Adrenal gland (tissue), 5 donors: Measurements from ENCODE around the gene PYGB.

Source experiments
- CTCF ChIP-seq, 6 experiments: fragments of 450-650 bp in 4 of 6; fragments of 200-600 bp in 2 of 6; sonication (generic) in 1 of 6; IDR thresholded peaks; 1 replicate in 5 of 6; 2 replicates in 1 of 6; pipeline versions ENCODE4 v1.5.1 to v1.8.0; 2016 to 2021; ENCODE audit warnings: antibody characterized with exemption in 6 of 6, mild to moderate bottlenecking in 2 of 6, moderate library complexity in 1 of 6
- POLR2A ChIP-seq, 2 donors: fragments of 450-650 bp; IDR thresholded peaks; one replicate each; pipeline ENCODE4 v1.6.1; 2017; ENCODE audit warnings: antibody characterized with exemption in 2 of 2, mild to moderate bottlenecking in 2 of 2, moderate library complexity in 1 of 2
- donor health status: DM: no; HTN: no; CAD: no.

DNA sequence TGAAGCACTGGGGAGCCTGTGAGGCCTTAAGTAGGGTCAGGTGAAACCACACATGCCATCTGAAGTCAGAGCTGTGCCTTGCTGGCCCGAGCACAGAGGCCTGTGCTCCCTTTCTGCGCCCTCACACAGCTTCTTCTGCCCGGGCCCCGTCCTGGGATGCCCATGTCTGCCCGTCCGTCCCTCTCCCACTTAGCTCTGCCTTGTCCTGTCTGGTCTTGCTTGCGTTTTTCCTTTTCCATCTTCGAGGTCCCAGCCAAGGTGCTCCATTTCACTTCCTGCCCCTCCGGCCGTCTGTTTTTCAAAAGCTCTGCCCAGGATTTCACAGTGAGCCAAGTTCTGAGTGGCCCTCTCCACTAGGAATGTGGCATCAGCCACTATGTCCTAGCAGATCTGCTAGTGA lies 45.6 kb downstream of the PYGB start:
- TF ChIP-seq CTCF (IDR thresholded peaks at IDR 0.05) (no peak), POLR2A (IDR thresholded peaks at IDR 0.05) (no peak)
